Fibroblast of lung (primary cell): ENCODE data around the gene RIC8A. TPM values are rescaled to one million over a fixed set of nuclear protein-coding genes. Genes with fewer than 3 reads are reported as not detected.

Source experiments
- DNase-seq, 2 donors: peaks; one replicate each; pipeline versions ENCODE4 v3.0.0 to v3.0.0-alpha.2; 2010; ENCODE audit warnings: low read depth in 2 of 2
- H2AFZ ChIP-seq: 2 replicates; pipeline ENCODE4 v1.5.1; 2012; ENCODE audit warnings: low read length, control low read depth, inconsistent platforms
- H3K27ac ChIP-seq: 2 replicates; pipeline ENCODE4 v1.5.1; 2011; ENCODE audit warnings: low read length, control low read depth; ENCODE audit not compliant: insufficient read depth
- H3K27me3 ChIP-seq: 2 replicates; pipeline ENCODE4 v1.5.1; 2011; ENCODE audit warnings: mild to moderate bottlenecking, low read length; ENCODE audit not compliant: control insufficient read depth, insufficient read depth
- H3K36me3 ChIP-seq: 2 replicates; pipeline ENCODE4 v1.5.1; 2011; ENCODE audit warnings: low read length; ENCODE audit not compliant: control insufficient read depth, insufficient read depth
- H3K4me1 ChIP-seq: 2 replicates; pipeline ENCODE4 v1.5.1; 2011; ENCODE audit warnings: low read length; ENCODE audit not compliant: control insufficient read depth, insufficient read depth; ENCODE audit errors: extremely low read depth
- H3K4me2 ChIP-seq: 2 replicates; pipeline ENCODE4 v1.5.1; 2011; ENCODE audit warnings: low read length, control low read depth; ENCODE audit not compliant: insufficient read depth; ENCODE audit errors: extremely low read depth
- H3K4me3 ChIP-seq, 4 experiments: fragments of 200-600 bp in 1 of 4; sonication (generic) in 1 of 4; replicated peaks in 1 of 4; 2 replicates each; pipeline ENCODE4 v1.5.1; 2011 to 2016; ENCODE audit warnings: low read length in 4 of 4, low read depth in 3 of 4, mild to moderate bottlenecking in 3 of 4, control low read depth in 2 of 4, inconsistent platforms in 1 of 4, mixed read lengths in 1 of 4; ENCODE audit not compliant: insufficient read depth in 1 of 4; ENCODE audit errors: control extremely low read depth in 1 of 4
- H3K79me2 ChIP-seq: 2 replicates; pipeline ENCODE4 v1.5.1; 2012; ENCODE audit warnings: mild to moderate bottlenecking, low read length, inconsistent platforms; ENCODE audit not compliant: control insufficient read depth, insufficient read depth
- H3K9ac ChIP-seq: 2 replicates; pipeline ENCODE4 v1.5.1; 2011; ENCODE audit warnings: mild to moderate bottlenecking, low read length, control low read depth; ENCODE audit not compliant: insufficient read depth
- H3K9me3 ChIP-seq: 2 replicates; pipeline ENCODE4 v1.5.1; 2012; ENCODE audit warnings: low read depth, low read length; ENCODE audit not compliant: control insufficient read depth, insufficient read depth
- H4K20me1 ChIP-seq: 2 replicates; pipeline ENCODE4 v1.5.1; 2011; ENCODE audit warnings: low read length; ENCODE audit not compliant: control insufficient read depth, insufficient read depth; ENCODE audit errors: extremely low read depth
- EZH2 ChIP-seq: IDR thresholded peaks from 2 replicates; pipeline ENCODE4 v1.5.1; 2012; ENCODE audit warnings: low read length, control low read depth, mild to moderate bottlenecking; ENCODE audit errors: missing control alignments
- polyA plus RNA-seq, 2 donors: library from polyadenylated mRNA; depleted of rRNA in 1 of 2; stranded (reverse) in 1 of 2; unstranded in 1 of 2; fragments of >200 nt; gene quantifications; 2 replicates each; pipeline ENCODE4 v1.2.1, GENCODE V29; 2011 to 2012; ENCODE audit warnings: missing spikeins in 1 of 2
- total RNA-seq: library from RNA; depleted of rRNA; stranded (reverse); fragments of >200 nt; gene quantifications from 2 replicates; pipeline ENCODE4 v1.2.1, GENCODE V29; 2014
- TF ChIP-seq, protein P1 (sequence below), 2 donors: IDR thresholded peaks in 1 of 2; conservative IDR thresholded peaks in 1 of 2; 1 replicate in 1 of 2; 2 replicates in 1 of 2; pipeline ENCODE4 v1.5.1; 2011 to 2012; ENCODE audit warnings: low read length in 2 of 2, control low read depth in 1 of 2, inconsistent platforms in 1 of 2, low read depth in 1 of 2, mild to moderate bottlenecking in 1 of 2

Gene RIC8A
- total and polyA plus RNA-seq, 2 donors (not counting 1 experiment from before 2014, with no cell fraction given): 106 to 230 TPM

- Histone ChIP-seq H3K27ac (no peak overlapping the region), H3K36me3 (peaks cover 16% of the 10 kb centered on the region), H3K4me2 (no peak overlapping the region), H3K4me1 (no peaks in the 10 kb centered on the region), H3K4me3 (no peak overlapping the region), H2AFZ (no peak overlapping the region), H3K79me2 (no peaks in the 10 kb centered on the region), H3K9me3 (no peaks in the 10 kb centered on the region), H3K9ac (no peak overlapping the region), H3K27me3 (no peaks in the 10 kb centered on the region), H4K20me1 (no peaks in the 10 kb centered on the region)
- TF ChIP-seq, protein P1, sequence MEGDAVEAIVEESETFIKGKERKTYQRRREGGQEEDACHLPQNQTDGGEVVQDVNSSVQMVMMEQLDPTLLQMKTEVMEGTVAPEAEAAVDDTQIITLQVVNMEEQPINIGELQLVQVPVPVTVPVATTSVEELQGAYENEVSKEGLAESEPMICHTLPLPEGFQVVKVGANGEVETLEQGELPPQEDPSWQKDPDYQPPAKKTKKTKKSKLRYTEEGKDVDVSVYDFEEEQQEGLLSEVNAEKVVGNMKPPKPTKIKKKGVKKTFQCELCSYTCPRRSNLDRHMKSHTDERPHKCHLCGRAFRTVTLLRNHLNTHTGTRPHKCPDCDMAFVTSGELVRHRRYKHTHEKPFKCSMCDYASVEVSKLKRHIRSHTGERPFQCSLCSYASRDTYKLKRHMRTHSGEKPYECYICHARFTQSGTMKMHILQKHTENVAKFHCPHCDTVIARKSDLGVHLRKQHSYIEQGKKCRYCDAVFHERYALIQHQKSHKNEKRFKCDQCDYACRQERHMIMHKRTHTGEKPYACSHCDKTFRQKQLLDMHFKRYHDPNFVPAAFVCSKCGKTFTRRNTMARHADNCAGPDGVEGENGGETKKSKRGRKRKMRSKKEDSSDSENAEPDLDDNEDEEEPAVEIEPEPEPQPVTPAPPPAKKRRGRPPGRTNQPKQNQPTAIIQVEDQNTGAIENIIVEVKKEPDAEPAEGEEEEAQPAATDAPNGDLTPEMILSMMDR (conservative IDR thresholded peaks at IDR 0.05 in 1 of 2, IDR thresholded peaks at IDR 0.05 in 1 of 2; ENCODE audit: low read depth in 1 of 2, low read length in 2 of 2): no peak
- no peak for TF ChIP-seq EZH2
- DNase-seq: no peak
These were observed 45.2 kb downstream of the RIC8A start for GRCh38 chr11:252666-253065.

DNA sequence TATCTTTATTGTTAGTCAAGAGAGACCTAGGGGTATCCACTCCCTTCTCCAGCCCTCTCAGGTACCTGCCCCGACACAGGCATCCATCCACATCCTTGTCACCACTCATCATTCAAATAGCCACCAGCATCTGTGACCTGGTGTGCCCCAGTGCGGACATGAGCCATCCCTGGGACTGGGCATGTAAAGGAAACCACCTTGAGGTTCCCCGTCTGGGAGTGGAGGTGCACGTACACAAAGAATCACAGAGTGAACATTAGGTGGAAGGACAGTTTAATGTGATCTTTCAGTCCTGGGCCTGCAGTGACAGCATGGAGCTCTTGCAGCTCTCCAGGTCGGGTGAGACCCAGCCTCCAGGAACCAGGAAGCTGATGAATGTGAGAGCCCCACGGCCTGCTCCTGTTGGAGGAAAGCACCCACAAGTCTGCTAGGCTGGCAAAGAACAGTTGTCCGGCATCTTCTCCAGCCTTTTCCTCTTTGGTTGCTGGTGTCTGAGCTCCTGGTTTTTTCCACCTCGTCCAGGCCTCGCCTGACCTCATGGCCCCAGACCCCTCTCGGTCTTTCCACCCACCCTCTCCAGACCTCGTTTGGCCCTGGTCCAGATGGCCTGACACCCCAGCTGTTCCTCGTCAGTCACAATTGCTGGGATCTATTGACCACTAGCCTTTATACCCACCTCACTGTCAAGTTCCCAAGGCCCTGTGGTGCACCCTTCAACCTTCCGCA lies 45.8 kb downstream of the RIC8A start:
- no peak overlapping the region for H2AFZ ChIP-seq
- no peaks in the 10 kb centered on the region for H3K9me3 ChIP-seq
- no peak overlapping the region for H3K4me3 ChIP-seq
- no peaks in the 10 kb centered on the region for H3K4me1 ChIP-seq
- no peak overlapping the region for H3K9ac ChIP-seq
- no peak for DNase-seq
- H4K20me1 ChIP-seq: no peaks in the 10 kb centered on the region
- H3K36me3 ChIP-seq: peaks cover 16% of the 10 kb centered on the region
- H3K27ac ChIP-seq: no peak overlapping the region
- H3K4me2 ChIP-seq: no peak overlapping the region
- no peaks in the 10 kb centered on the region for H3K27me3 ChIP-seq
- no peak for TF ChIP-seq EZH2
- no peaks in the 10 kb centered on the region for H3K79me2 ChIP-seq

- H2AFZ ChIP-seq: no peak overlapping the region
- no peak overlapping the region for H3K27ac ChIP-seq
- H3K4me1 ChIP-seq: no peaks in the 10 kb centered on the region
- H3K4me2 ChIP-seq: no peak overlapping the region
- no peaks in the 10 kb centered on the region for H3K79me2 ChIP-seq
- TF ChIP-seq EZH2: no peak
- TF ChIP-seq, protein P1 (conservative IDR thresholded peaks at IDR 0.05 in 1 of 2, IDR thresholded peaks at IDR 0.05 in 1 of 2; ENCODE audit: low read depth in 1 of 2, low read length in 2 of 2): no peak
- DNase-seq: no peak
- H3K4me3 ChIP-seq: no peak overlapping the region
- peaks cover 13% of the 10 kb centered on the region for H3K36me3 ChIP-seq
- H3K9me3 ChIP-seq: no peaks in the 10 kb centered on the region
- no peak overlapping the region for H3K9ac ChIP-seq
- no peaks in the 10 kb centered on the region for H4K20me1 ChIP-seq
- no peaks in the 10 kb centered on the region for H3K27me3 ChIP-seq
These were observed 46.4 kb downstream of the RIC8A start for GRCh38 chr11:253886-254270.
